ENCODE results near the gene PRC1. TPM values are rescaled to one million over a fixed set of nuclear protein-coding genes. Genes with fewer than 3 reads are reported as not detected.

Gene PRC1
- total RNA-seq, 3 donors from 2014 or later: 10.9 to 41.0 (median 12.3) TPM

DNA sequence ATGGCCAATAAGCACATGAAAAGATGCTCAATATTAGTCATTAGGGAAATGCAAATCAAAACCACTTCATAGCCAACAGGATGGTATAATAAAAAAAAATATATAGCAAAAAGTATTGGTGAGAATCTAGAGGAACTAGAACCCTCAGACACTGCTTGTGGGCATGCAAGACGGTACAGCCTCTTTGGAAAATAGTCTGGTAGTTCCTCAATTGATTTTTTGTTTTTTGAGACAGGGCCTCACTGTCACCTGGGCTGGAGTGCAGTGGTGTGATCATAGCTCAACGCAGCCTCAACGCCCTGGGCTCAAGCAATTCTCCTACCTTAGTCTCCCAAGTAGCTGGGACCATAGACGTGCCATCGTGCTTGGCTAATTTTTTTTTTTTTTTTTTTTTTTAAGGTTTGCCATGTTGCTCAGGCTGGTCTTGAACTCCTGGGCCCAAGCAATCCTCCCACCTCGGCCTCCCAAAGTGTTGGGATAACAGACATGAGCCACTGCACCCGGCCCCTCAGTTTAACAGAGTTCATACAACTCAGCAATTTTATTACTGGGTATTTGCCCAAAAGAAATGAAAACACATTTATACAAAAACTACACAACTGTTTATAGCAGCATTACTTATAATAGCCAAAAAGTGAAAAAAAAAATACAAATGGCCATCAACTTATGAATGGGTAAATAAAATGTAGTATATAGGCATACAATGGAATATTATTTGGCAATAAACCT, 5.1 kb downstream of the PRC1 start:
- ATAC-seq (no peak), DNase-seq (no peak)
- TF ChIP-seq, protein P1, sequence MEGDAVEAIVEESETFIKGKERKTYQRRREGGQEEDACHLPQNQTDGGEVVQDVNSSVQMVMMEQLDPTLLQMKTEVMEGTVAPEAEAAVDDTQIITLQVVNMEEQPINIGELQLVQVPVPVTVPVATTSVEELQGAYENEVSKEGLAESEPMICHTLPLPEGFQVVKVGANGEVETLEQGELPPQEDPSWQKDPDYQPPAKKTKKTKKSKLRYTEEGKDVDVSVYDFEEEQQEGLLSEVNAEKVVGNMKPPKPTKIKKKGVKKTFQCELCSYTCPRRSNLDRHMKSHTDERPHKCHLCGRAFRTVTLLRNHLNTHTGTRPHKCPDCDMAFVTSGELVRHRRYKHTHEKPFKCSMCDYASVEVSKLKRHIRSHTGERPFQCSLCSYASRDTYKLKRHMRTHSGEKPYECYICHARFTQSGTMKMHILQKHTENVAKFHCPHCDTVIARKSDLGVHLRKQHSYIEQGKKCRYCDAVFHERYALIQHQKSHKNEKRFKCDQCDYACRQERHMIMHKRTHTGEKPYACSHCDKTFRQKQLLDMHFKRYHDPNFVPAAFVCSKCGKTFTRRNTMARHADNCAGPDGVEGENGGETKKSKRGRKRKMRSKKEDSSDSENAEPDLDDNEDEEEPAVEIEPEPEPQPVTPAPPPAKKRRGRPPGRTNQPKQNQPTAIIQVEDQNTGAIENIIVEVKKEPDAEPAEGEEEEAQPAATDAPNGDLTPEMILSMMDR (IDR thresholded peaks at IDR 0.05): no peak
- Histone ChIP-seq H3K36me3 (ENCODE audit: low read depth) (no peaks in the 10 kb centered on the region), H3K4me1 (ENCODE audit: low read depth) (no peaks in the 10 kb centered on the region), H3K4me3 (no peak overlapping the region), H3K9me3 (no peaks in the 10 kb centered on the region)
- intact Hi-C loops (cut with DNase I, micrococcal nuclease): no loop called here

DNA sequence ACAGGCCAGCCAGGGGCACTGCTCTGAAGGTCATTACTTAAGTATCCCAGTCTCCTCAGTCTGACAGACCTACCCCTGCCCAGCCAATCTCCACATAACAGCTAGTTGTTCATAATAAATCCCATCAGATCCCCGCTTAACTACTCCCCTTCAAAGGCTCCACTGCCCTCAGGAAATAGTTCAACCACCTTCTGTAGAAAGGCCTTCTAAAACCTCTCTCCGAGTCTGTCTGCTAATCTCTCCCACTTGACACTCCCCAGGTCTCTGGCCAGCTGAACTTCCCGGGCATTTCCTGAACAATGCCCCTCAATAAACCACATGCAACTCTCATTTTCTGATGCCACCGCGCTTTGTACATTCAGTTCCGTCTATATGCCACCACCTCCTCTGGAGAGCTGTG, 6.0 kb downstream of the PRC1 start:
- intact Hi-C loops (cut with DNase I, micrococcal nuclease): no loop called here
- Histone ChIP-seq H3K4me1 (ENCODE audit: low read depth) (no peaks in the 10 kb centered on the region), H3K9me3 (no peaks in the 10 kb centered on the region), H3K36me3 (ENCODE audit: low read depth) (no peaks in the 10 kb centered on the region), H3K4me3 (no peak overlapping the region)
- ATAC-seq (peak; percentile 48), DNase-seq (no peak)
- TF ChIP-seq, protein P1 (IDR thresholded peaks at IDR 0.05): no peak

DNA sequence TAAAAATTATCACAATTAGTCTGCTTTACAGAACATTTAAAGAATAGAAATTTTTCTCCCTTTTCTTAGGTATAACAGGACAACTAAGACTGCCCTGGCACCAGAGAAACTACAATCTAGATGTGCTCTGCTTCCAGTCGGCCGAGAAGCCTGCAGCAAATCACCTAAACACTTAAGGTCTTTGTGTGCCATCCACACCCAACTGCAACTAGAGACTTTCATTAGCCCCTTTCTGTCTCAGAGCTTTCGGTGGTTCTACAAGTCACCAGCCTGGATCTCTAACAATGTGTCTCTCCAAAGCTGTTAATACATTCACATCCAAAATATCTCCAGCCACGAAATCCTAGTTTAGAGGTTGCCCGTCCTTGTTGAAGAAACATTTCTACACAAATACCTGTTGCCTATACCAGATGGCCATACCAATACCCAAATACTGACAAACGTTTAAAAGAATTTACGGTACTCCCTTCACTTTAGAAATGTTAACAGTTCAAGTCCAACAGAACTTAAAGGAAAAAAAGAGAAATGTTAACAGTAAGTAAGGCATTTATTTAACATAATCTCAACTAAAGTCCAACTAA, 6.7 kb downstream of the PRC1 start:
- no peak for DNase-seq
- no peak for ATAC-seq
- intact Hi-C loops (cut with DNase I, micrococcal nuclease): no loop called here
- TF ChIP-seq, protein P1 (IDR thresholded peaks at IDR 0.05): no peak
- H3K4me3 ChIP-seq: no peak overlapping the region
- H3K9me3 ChIP-seq: no peaks in the 10 kb centered on the region
- H3K4me1 ChIP-seq (ENCODE audit: low read depth): no peaks in the 10 kb centered on the region
- no peaks in the 10 kb centered on the region for H3K36me3 ChIP-seq (ENCODE audit: low read depth)

DNA sequence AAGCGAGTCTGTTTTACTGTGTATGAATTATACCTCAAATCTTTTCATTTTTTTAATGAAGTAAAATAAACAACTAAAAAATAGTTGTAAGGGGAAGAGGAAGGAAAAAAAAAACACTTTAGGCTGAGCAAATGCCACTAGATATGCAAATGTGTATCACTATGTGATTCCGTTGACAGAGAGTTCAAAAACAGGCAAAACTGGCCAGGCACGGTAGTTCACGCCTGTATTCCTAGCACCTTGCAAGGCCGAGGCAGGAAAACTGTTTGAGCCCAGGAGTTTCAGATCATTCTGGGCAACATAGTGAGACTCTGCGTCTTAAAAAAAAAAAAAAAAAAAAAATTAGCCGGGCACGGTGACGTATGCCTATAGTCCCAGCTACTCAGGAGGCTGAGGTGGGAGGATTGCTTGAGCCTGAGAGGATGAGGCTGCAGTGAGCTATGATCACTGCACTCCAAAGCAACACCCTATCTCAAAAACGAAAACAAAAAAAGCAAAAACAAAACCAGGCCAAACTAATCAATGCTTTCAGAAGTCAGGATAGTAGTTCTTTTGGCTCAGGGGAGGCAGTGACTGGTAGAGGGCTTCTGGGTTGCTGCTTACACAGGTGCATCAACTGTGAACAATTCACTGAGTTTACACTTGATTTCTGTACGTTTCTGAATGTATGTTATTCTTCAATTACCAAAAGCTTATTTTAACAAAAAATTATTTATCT, 7.4 kb downstream of the PRC1 start:
- TF ChIP-seq, protein P1 (IDR thresholded peaks at IDR 0.05): no peak

DNA sequence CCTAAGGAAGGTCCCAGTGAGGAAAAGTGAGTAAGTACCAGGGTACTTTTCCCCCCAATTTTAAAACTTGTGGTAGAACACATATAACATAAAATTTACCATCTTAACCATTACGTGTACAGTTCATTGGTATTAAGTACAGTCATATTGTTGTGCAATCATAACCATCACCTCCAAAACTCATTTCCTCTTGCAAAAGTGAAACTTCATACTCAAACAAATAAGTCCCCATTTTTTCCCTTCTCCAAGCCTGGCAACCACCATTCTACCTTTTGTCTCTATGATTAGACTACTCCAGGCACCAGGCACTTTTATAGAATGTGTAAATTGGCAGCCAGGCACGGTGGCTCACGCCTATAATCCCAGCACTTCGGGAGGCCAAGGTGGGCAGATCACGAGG, 12.2 kb downstream of the PRC1 start:
- Histone ChIP-seq H3K36me3 (ENCODE audit: low read depth) (no peaks in the 10 kb centered on the region), H3K4me1 (ENCODE audit: low read depth) (no peaks in the 10 kb centered on the region), H3K9me3 (no peaks in the 10 kb centered on the region), H3K4me3 (no peak overlapping the region)
- intact Hi-C loops (cut with DNase I, micrococcal nuclease): no loop called here
- ATAC-seq: no peak
- no peak for DNase-seq
- TF ChIP-seq, protein P1 (IDR thresholded peaks at IDR 0.05): no peak

More for the DNA sequence above, 7.4 kb downstream of the PRC1 start:
- no peak for DNase-seq
- ATAC-seq: peak; percentile 39
- Histone ChIP-seq H3K4me3 (no peak overlapping the region), H3K4me1 (ENCODE audit: low read depth) (no peaks in the 10 kb centered on the region), H3K36me3 (ENCODE audit: low read depth) (no peaks in the 10 kb centered on the region), H3K9me3 (no peaks in the 10 kb centered on the region)
- intact Hi-C loops (cut with DNase I, micrococcal nuclease): no loop called here
